OCI-LY3 (cell line): ENCODE results near the gene IL17REL.

ENCODE experiments used
- CTCF ChIP-seq: fragments of 200-600, 300-600 bp; sonication (generic); IDR thresholded peaks from 2 replicates; pipeline ENCODE4 v1.5.1; 2014; ENCODE audit warnings: antibody characterized with exemption, low read length, low read depth
- EZH2phosphoT487 ChIP-seq: fragments of 200-600 bp; shearing (Covaris generic); IDR thresholded peaks from 2 replicates; pipeline ENCODE4 v1.6.1; 2018; ENCODE audit warnings: antibody characterized with exemption, mixed run types, low read depth

- TF ChIP-seq CTCF (no peak), EZH2phosphoT487 (no peak)
Observed at GRCh38 chr22:50014655-50015401, 2.3 kb upstream of the IL17REL start.
